KOPT-K1 (cell line): ENCODE measurements around the gene SHISA5.
"Not testable (repeated sequence)": the region's sequence is repeated elsewhere in the genome, so short reads cannot be mapped to it uniquely, and the experiment has no call there.

Experiments used
- H3K27ac ChIP-seq: fragments of 200-600 bp; sonication (generic); 2 replicates; pipeline ENCODE4 v1.5.1; 2016; ENCODE audit warnings: antibody characterized with exemption, mild to moderate bottlenecking, low read depth, low read length; ENCODE audit not compliant: poor library complexity, severe bottlenecking
- H3K36me3 ChIP-seq: fragments of 200-600 bp; sonication (generic); 2 replicates; pipeline ENCODE4 v1.5.1; 2017; ENCODE audit warnings: antibody characterized with exemption, mild to moderate bottlenecking, low read length, moderate library complexity; ENCODE audit not compliant: insufficient read depth
- H3K9me3 ChIP-seq: fragments of 200-600 bp; sonication (generic); 2 replicates; pipeline ENCODE4 v1.5.1; 2017; ENCODE audit warnings: antibody characterized with exemption, low read length, mild to moderate bottlenecking; ENCODE audit not compliant: insufficient read depth, poor library complexity, severe bottlenecking

SHISA5 gene

DNA sequence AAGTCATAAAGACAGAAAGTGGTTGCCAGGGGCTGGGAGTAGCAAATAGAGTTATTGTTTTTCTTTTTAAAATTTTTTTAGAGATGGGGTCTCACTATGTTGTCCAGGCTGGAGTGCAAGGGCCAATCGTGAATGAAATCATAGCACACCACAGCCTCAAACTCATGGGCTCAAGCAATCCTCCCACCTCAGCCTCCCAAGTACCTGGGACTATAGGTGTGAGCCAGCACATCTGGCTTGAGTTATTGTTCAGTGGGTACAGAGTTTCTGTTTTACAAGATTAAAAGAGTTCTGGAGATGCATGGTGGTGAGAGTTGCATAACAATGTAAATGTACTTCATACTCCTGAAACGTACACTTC lies 29.0 kb upstream of the SHISA5 start:
- H3K36me3 ChIP-seq: peaks cover 22% of the 10 kb centered on the region
- no peak overlapping the region for H3K27ac ChIP-seq
- H3K9me3 ChIP-seq: no peaks in the 10 kb centered on the region

- no peak overlapping the region for H3K27ac ChIP-seq
Observed at GRCh38 chr3:48532271-48532976, 28.4 kb upstream of the SHISA5 start.

DNA sequence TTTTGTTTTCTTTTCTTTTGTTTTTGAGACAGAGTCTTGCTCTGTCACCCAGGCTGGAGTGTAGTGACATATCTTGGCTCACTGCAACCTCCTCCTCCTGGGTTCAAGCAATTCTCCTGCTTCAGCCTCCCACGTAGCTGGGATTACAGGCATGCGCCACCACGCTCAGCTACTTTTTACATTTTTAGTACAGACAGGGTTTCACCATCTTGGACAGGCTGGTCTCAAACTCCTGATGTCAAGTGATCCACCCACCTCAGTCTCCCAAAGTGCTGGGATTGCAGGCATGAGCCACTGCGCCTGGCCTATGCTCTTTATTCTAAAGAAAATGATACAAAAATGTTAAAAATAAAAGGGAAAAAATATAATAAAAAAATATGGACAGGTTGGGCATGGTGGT lies 26.7 kb upstream of the SHISA5 start:
- H3K9me3 ChIP-seq: not testable (repeated sequence)
- H3K36me3 ChIP-seq: peaks cover 13% of the 10 kb centered on the region

More at GRCh38 chr3:48532271-48532976, 28.4 kb upstream of the SHISA5 start:
- Histone ChIP-seq H3K9me3 (no peaks in the 10 kb centered on the region), H3K36me3 (peaks cover 22% of the 10 kb centered on the region)

GRCh38 chr3:48528754-48529153 lies 24.8 kb upstream of the SHISA5 start:
- Histone ChIP-seq H3K9me3 (no peaks in the 10 kb centered on the region), H3K27ac (no peak overlapping the region), H3K36me3 (no peaks in the 10 kb centered on the region; the same call in 1 of the 2 replicates)

More for the DNA sequence above, 26.7 kb upstream of the SHISA5 start:
- H3K27ac ChIP-seq: not testable (repeated sequence)

DNA sequence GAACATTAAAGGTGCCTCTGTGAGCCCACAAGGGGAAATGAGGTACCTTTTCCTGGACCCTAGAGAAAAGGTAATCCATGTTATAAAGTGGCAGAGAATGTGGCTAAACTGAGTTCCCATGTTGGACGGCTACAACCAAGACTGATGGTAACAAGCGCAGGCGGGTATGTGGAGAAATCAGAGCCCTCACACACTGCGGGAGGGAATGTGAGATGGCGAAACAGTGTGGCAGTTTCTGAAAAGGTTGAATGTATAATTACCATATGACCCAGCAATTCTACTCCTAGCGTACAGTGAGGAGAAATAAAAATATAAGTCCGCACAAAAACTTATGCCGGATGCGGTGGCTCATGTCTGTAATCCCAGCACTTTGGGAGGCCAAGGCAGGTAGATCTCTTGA lies 24.1 kb upstream of the SHISA5 start:
- no peaks in the 10 kb centered on the region for H3K9me3 ChIP-seq
- H3K36me3 ChIP-seq: no peaks in the 10 kb centered on the region; the same call in 1 of the 2 replicates
- no peak overlapping the region for H3K27ac ChIP-seq

GRCh38 chr3:48524970-48525369 lies 21.0 kb upstream of the SHISA5 start:
- Histone ChIP-seq H3K9me3 (no peaks in the 10 kb centered on the region), H3K36me3 (no peaks in the 10 kb centered on the region), H3K27ac (no peak overlapping the region)

DNA sequence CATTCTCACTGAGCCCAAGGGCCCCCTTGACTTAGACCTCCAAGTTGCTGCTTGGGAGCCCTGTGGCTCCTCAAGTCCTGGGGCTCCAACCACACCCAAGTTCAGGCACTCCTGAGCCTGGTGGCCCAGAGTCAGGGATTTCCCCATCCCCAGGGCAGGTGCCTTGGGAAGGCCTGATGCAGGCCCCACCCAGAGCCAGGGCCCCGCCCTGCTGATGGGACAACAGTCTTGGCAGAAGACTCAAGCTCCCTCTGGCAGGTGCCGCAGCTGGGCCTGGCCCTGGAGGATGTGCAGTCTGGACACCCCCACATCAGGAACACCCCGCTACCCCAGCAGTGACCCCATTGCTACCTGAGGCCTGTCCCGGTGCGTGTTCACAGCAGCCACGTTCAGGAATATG lies 17.7 kb upstream of the SHISA5 start:
- H3K9me3 ChIP-seq: no peaks in the 10 kb centered on the region
- no peak overlapping the region for H3K27ac ChIP-seq
- no peaks in the 10 kb centered on the region for H3K36me3 ChIP-seq

DNA sequence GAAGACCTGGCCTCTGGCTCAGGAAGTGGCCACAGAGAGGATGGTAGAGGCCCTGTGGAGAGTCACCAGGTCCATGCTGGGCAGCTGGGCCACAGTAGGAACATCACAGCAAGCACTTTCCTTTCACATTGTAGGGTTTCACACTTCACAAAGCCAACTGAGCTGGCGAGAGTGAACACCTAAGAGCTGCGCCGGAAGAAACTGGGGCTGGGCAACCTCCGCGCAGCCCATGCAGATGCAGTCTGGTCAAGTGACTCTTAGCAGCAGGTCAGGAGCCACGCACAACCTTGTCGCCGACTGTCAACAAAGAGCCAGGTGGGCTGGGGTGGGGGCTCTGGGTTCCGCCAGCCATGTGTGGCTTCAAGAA lies 15.3 kb upstream of the SHISA5 start:
- Histone ChIP-seq H3K9me3 (no peaks in the 10 kb centered on the region), H3K36me3 (no peaks in the 10 kb centered on the region), H3K27ac (no peak overlapping the region)

DNA sequence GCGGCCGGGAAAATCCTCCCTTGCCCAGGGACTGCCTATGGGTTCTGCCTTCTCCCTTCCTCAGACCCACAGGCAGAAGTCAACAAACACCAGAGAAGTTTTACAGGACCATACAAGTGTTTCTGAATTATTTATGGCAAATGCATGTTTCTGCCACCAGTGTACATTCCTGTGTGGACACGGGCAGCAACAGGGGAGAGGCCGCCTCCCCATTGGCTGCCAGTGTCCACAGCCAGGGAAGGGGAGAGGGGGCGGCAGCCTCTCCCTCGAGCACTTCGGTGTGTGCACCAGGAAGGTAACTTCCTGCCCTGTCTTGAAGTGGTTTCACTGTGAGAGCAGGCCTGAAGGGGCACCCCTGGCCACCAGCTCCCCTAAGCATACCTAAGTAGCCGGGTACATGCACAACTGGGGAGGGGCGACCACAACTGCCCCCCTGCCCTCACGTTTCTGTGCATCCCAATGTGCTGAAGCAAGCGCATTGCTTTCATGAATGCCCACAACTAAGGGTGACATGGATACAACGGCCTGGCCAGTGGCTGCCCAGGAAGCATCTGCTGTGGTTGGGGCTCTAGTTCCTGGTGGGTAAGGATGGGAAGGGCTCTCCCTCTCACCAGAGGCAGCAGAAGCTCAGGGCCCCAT lies 14.8 kb upstream of the SHISA5 start:
- H3K9me3 ChIP-seq: no peaks in the 10 kb centered on the region
- no peaks in the 10 kb centered on the region for H3K36me3 ChIP-seq
- no peak overlapping the region for H3K27ac ChIP-seq

GRCh38 chr3:48518069-48518468 lies 14.1 kb upstream of the SHISA5 start:
- Histone ChIP-seq H3K27ac (no peak overlapping the region), H3K36me3 (no peaks in the 10 kb centered on the region), H3K9me3 (no peaks in the 10 kb centered on the region)

DNA sequence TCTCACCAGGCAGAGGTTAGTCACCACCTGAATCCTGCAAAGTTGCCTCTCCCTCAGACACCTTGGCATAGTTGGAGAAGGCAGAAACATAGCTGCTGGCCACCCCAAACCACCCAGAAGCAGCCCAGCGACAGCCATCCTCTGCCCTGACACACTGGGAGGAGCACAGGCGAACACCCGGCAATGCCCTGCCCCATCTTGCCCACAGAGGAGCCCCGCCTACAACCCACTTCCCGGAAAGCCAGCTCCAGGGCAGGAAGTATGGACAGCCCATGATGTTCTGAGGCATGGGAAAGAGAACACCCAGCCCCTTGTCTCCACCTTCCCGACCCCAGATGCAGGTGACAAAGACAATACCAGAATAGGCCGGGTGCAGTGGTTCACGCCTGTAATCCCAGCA lies 12.6 kb upstream of the SHISA5 start:
- Histone ChIP-seq H3K9me3 (no peaks in the 10 kb centered on the region), H3K36me3 (no peaks in the 10 kb centered on the region), H3K27ac (no peak overlapping the region)

GRCh38 chr3:48514431-48515227 lies 10.7 kb upstream of the SHISA5 start:
- Histone ChIP-seq H3K27ac (no peak overlapping the region), H3K36me3 (no peaks in the 10 kb centered on the region), H3K9me3 (no peaks in the 10 kb centered on the region)

- Histone ChIP-seq H3K36me3 (no peaks in the 10 kb centered on the region), H3K9me3 (no peaks in the 10 kb centered on the region), H3K27ac (no peak overlapping the region)
Observed at GRCh38 chr3:48511551-48511950, 7.6 kb upstream of the SHISA5 start.

DNA sequence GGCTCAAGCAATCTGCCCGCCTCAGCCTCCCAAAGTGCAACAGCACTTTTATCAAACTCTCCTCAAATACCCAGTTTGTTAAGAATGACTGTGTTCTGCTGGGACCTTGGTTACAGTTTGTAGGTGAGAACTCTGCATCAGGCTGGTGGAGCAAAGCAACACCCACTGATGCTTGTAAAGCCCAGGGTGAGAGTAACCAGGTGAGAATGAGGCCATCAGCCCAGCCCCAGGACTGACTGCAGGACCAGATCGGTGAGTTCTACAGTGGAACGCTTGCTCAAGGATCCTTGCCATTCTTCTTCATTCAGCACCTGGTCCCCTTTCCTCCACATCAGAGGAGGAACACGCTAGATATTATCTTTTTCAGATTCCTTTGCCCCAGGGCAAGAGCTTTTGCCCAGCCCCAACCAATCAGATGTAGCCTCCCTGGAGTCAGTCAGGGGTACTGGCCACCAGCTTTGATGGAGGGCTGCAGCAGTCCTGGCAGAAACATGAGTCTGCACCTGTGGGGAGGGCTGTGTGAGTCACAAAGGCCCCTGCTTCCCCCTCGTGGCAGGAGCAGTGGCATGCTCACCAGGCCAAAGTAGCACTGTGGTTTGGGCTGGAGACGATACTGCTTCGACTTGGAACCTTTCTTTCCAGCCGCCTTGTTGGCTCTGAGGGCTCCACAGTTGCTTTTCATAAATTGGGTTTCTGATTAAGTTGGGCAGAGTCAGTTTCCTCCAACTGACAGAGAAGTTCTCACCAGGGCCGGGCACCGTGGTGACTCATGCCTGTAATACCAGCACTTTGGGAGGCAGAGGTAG lies 3.5 kb upstream of the SHISA5 start:
- Histone ChIP-seq H3K36me3 (no peaks in the 10 kb centered on the region), H3K9me3 (no peaks in the 10 kb centered on the region), H3K27ac (no peak overlapping the region)

DNA sequence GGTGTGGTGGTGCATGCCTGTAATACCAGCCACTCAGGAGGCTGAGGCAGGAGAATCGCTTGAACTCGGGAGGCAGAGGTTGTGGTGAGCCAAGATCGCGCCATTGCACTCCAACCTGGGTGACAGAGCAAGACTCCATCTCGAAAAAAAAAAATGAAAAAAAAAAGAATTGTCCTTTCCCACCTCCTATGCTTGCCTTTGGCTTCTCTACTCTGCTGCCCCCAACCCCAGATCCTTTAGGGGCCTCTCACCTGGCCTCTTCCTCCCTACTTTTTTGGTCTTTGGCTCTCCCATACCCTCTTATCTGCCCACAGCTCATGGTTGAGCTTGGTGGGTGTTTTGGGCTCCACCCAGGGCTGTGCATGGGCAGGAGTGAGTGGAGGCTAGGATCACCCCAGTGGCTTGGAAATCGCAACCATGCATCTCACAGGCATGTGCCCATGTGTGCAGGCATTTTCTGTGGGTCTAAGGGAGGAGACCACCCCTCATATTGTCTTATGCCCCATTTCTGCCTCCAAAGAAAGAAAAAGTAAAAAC lies 2.1 kb upstream of the SHISA5 start:
- H3K27ac ChIP-seq: no peak overlapping the region
- H3K9me3 ChIP-seq: no peaks in the 10 kb centered on the region
- no peaks in the 10 kb centered on the region for H3K36me3 ChIP-seq
